B cell (primary cell): Measurements from ENCODE around the gene EFNA3. TPM values are rescaled to one million over a fixed set of nuclear protein-coding genes. Genes with fewer than 3 reads are reported as not detected.
A peak's percentile ranks its signal among the peaks of the same experiment; 100 is the strongest.

Experiments used
- ATAC-seq: fragments of 200-7000 bp; cut with Tn5 transposase; one replicate; pipeline ENCODE4 v1.10.0; 2021; ENCODE audit warnings: low read depth, mild to moderate bottlenecking, moderate number of reproducible peaks, moderate library complexity
- CTCF ChIA-PET: fragments of 350-600 bp; sonication (Branson Sonifier 250); formaldehyde crosslinking; loops from one replicate; lab custom pipeline; 2021; ENCODE audit warnings: antibody characterized with exemption, inconsistent platforms; lab: Charles Lee
- POLR2A ChIA-PET: fragments of 350-600 bp; sonication (Branson Sonifier 250); formaldehyde crosslinking; loops from one replicate; lab custom pipeline; 2021; ENCODE audit warnings: antibody characterized with exemption; lab: Charles Lee
- DNase-seq: peaks from one replicate; pipeline ENCODE4 v3.0.0; 2013
- H2AFZ ChIP-seq: 2 replicates; pipeline ENCODE4 v1.6.1; 2012; ENCODE audit warnings: mild to moderate bottlenecking, low read depth, low read length; ENCODE audit not compliant: insufficient read depth, poor library complexity, severe bottlenecking
- H3K27ac ChIP-seq, 2 donors: 1 replicate in 1 of 2; 2 replicates in 1 of 2; pipeline ENCODE4 v1.5.1; 2012 to 2013; ENCODE audit warnings: low read length in 2 of 2, mild to moderate bottlenecking in 2 of 2, moderate library complexity in 1 of 2
- H3K27me3 ChIP-seq, 4 experiments: fragments of 200-600 bp in 1 of 4; sonication (generic) in 1 of 4; replicated peaks in 1 of 4; 1 replicate in 2 of 4; 2 replicates in 2 of 4; pipeline versions ENCODE4 v1.6.1 to v1.7.0; 2013 to 2016; ENCODE audit warnings: low read length in 3 of 4, mild to moderate bottlenecking in 2 of 4, mixed read lengths in 1 of 4, moderate library complexity in 1 of 4; ENCODE audit not compliant: insufficient read depth in 4 of 4, control insufficient read depth in 3 of 4; ENCODE audit errors: control extremely low read depth in 1 of 4
- H3K36me3 ChIP-seq, 2 experiments: replicated peaks in 1 of 2; 1 replicate in 1 of 2; 2 replicates in 1 of 2; pipeline versions ENCODE4 v1.6.1 to v1.7.1; 2013; ENCODE audit warnings: low read length in 1 of 2; ENCODE audit not compliant: insufficient read depth in 2 of 2, control insufficient read depth in 1 of 2; ENCODE audit errors: control extremely low read depth in 1 of 2, extremely low read depth in 1 of 2
- H3K4me1 ChIP-seq, 2 donors: fragments of 200-600 bp in 1 of 2; sonication (generic) in 1 of 2; 1 replicate in 1 of 2; 2 replicates in 1 of 2; pipeline versions ENCODE4 v1.5.1 to v1.6.1; 2013 to 2017; ENCODE audit warnings: low read length in 2 of 2; ENCODE audit not compliant: control insufficient read depth in 2 of 2, insufficient read depth in 2 of 2
- H3K4me2 ChIP-seq: replicated peaks from 2 replicates; pipeline ENCODE3; 2012; ENCODE audit warnings: mild to moderate bottlenecking, low read depth, low read length; ENCODE audit not compliant: poor library complexity, severe bottlenecking
- H3K4me3 ChIP-seq, 5 experiments: fragments of 200-600 bp in 1 of 5; sonication (generic) in 1 of 5; 1 replicate in 3 of 5; 2 replicates in 2 of 5; pipeline versions ENCODE4 v1.5.1 to v1.7.0; 2011 to 2016; ENCODE audit warnings: low read length in 4 of 5, mild to moderate bottlenecking in 4 of 5, low read depth in 2 of 5, control low read depth in 1 of 5, moderate library complexity in 1 of 5; ENCODE audit not compliant: insufficient read depth in 1 of 5; ENCODE audit errors: control extremely low read depth in 1 of 5, extremely low read depth in 1 of 5
- H3K79me2 ChIP-seq: fragments of 200-600 bp; sonication (generic); one replicate; pipeline ENCODE4 v1.6.0; 2016; ENCODE audit warnings: low read length; ENCODE audit not compliant: control insufficient read depth, insufficient read depth
- H3K9ac ChIP-seq: fragments of 200-600 bp; sonication (generic); 2 replicates; pipeline ENCODE4 v1.6.1; 2017; ENCODE audit warnings: mild to moderate bottlenecking, low read length, moderate library complexity
- H3K9me3 ChIP-seq, 3 donors: one replicate each; pipeline versions ENCODE4 v1.6.1 to v1.7.1; 2013; ENCODE audit warnings: low read length in 2 of 3; ENCODE audit not compliant: control insufficient read depth in 2 of 3, insufficient read depth in 1 of 3; ENCODE audit errors: control extremely low read depth in 1 of 3
- H4K20me1 ChIP-seq: 2 replicates; pipeline ENCODE4 v1.6.0; 2012; ENCODE audit warnings: mild to moderate bottlenecking, low read length; ENCODE audit not compliant: insufficient read depth, control insufficient read depth, poor library complexity, severe bottlenecking
- H3K27ac Mint-ChIP-seq: one replicate; pipeline ENCODE4 v1.8.0; 2021; ENCODE audit warnings: mixed read lengths
- H3K27me3 Mint-ChIP-seq: one replicate; pipeline ENCODE4 v1.8.0; 2021; ENCODE audit warnings: mixed read lengths
- H3K4me1 Mint-ChIP-seq: one replicate; pipeline ENCODE4 v1.8.0; 2021; ENCODE audit warnings: mixed read lengths
- H3K4me3 Mint-ChIP-seq: one replicate; pipeline ENCODE4 v1.8.0; 2021; ENCODE audit warnings: mixed read lengths
- H3K9me3 Mint-ChIP-seq: one replicate; pipeline ENCODE4 v1.8.0; 2022; ENCODE audit warnings: mixed read lengths; ENCODE audit not compliant: insufficient read depth
- CTCF ChIP-seq: fragments of 200-600 bp; IDR thresholded peaks from one replicate; pipeline ENCODE4 v1.8.0; 2022; ENCODE audit warnings: antibody characterized with exemption, mild to moderate bottlenecking
- EZH2 ChIP-seq: IDR thresholded peaks from 2 replicates; pipeline ENCODE4 v1.6.1; 2012; ENCODE audit warnings: borderline replicate concordance, low read depth, mild to moderate bottlenecking, moderate library complexity, low read length; ENCODE audit not compliant: insufficient read depth, poor library complexity, severe bottlenecking
- WGBS: methylation state at CpG from one replicate; pipeline ENCODE4 v1.1.5; 2013; ENCODE audit warnings: missing lambda C conversion rate; ENCODE audit not compliant: insufficient coverage; 5-methylcytosine and 5-hydroxymethylcytosine counted together
- intact Hi-C: fragments of 100-400 bp; cut with micrococcal nuclease; formaldehyde crosslinking; loops from one replicate; pipeline ENCODE4 v1.10.0; 2022
- polyA plus RNA-seq: library from polyadenylated mRNA; depleted of rRNA; stranded (reverse); fragments of >200 nt; gene quantifications from 2 replicates; pipeline ENCODE4 v1.2.3, GENCODE V29; 2012
- total RNA-seq, 2 donors: library from RNA; stranded (reverse); fragments of 120-200 nt in 1 of 2; gene quantifications; 1 replicate in 1 of 2; 2 replicates in 1 of 2; pipeline versions ENCODE4 v1.2.3 to v1.2.4, GENCODE V29; 2013 to 2022

EFNA3 gene
- total and polyA plus RNA-seq, 2 donors (not counting 1 experiment from before 2014, with no cell fraction given): 1.6 to 3.2 TPM

- peak overlapping the region in 2 of 5 experiments; percentile 7 to 38 for H3K4me3 ChIP-seq
- 47% methylated on average over 20 of the region's 21 CpGs for WGBS
- CTCF ChIA-PET: interaction anchor here (0.5 to 20.2 kb wide), 37 partner anchors 10 to 583 kb away, joined by 3 to 370 read pairs (median 5); partner anchors contain the start of genes ADAM15, EFNA3, KRTCAP2 and PBXIP1
- Mint-ChIP-seq H3K9me3 (no peaks in the 10 kb centered on the region), H3K27me3 (no peaks in the 10 kb centered on the region), H3K4me3 (peak overlapping the region; percentile 85), H3K27ac (peak overlapping the region; percentile 86), H3K4me1 (peaks cover 36% of the 10 kb centered on the region)
- intact Hi-C loops: loop anchor here (1.0 to 10.0 kb wide), 9 partner anchors 10 to 1389 kb away; partner anchors contain the start of genes ADAM15, ADAR and ILF2
- peaks cover 24% of the 10 kb centered on the region for H3K79me2 ChIP-seq
- H3K9ac ChIP-seq: no peak overlapping the region
- peaks cover 0 to 7% of the 10 kb centered on the region in 2 experiments for H3K36me3 ChIP-seq
- no peaks in the 10 kb centered on the region for H3K9me3 ChIP-seq
- no peak overlapping the region for H2AFZ ChIP-seq
- ATAC-seq (peak; percentile 65), DNase-seq (peak; percentile 97)
- POLR2A ChIA-PET: interaction anchor here (0.7 to 1.7 kb wide), 6 partner anchors 9 to 190 kb away, joined by 3 to 8 read pairs (median 4); partner anchors contain the start of gene ADAM15
- H4K20me1 ChIP-seq: peaks cover 30% of the 10 kb centered on the region
- H3K27ac ChIP-seq: no peak overlapping the region
- H3K27me3 ChIP-seq: peaks cover 0 to 3% (median 0%) of the 10 kb centered on the region in 4 experiments
- TF ChIP-seq CTCF: peak; percentile 87
- TF ChIP-seq EZH2: no peak
- H3K4me1 ChIP-seq: peaks cover 27 to 41% of the 10 kb centered on the region in 2 donors
- peak overlapping the region; percentile 96 for H3K4me2 ChIP-seq
These were observed 17.1 kb upstream of the EFNA3 start for GRCh38 chr1:155061381-155062150.
